AG08395 (cell line): ENCODE measurements around the gene TNFRSF14.
A peak's percentile ranks its signal among the peaks of the same experiment; 100 is the strongest.

Experiments used
- DNase-seq: peaks from one replicate; pipeline ENCODE4 v3.0.0; 2012; ENCODE audit warnings: mixed read lengths, low spot score

Gene TNFRSF14

DNA sequence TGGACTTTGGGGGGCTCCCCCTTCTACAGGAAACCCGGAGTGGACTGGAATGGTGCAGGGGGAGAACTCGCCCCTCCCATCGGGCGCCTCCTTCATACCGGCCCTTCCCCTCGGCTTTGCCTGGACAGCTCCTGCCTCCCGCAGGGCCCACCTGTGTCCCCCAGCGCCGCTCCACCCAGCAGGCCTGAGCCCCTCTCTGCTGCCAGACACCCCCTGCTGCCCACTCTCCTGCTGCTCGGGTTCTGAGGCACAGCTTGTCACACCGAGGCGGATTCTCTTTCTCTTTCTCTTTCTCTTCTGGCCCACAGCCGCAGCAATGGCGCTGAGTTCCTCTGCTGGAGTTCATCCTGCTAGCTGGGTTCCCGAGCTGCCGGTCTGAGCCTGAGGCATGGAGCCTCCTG is at the start of gene TNFRSF14:
TSS of gene TNFRSF14 (plus strand) at position 95 of the 401 bp plus-strand sequence. CDS start at position 389, 294 bp downstream.
- peak; percentile 61 for DNase-seq

GRCh38 chr1:2506901-2507565 is 49.1 kb upstream of the TNFRSF14 start:
- no peak for DNase-seq

- DNase-seq = no peak
These were observed 48.4 kb upstream of the TNFRSF14 start for GRCh38 chr1:2507744-2508155.

DNA sequence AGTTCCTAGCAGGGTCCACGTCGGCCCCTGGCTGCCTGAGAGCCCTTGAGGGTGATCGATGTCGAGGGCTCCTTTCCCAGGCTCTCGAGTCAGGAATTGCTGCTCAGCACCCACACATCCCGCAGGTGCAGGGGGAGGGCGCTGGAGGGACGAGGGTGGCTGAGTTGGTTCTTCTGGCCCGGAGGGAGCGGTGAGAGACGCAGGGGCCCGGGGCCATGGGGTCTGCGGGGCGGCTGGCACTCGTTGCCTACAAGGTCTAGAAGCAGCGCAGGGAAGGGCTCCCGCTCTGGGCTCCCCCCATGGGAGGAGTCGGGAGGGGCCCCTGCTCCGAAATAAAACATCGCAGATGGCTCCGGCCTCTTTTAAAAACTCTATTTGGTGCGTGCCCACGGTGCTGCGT is 48.0 kb upstream of the TNFRSF14 start:
- no peak for DNase-seq

DNA sequence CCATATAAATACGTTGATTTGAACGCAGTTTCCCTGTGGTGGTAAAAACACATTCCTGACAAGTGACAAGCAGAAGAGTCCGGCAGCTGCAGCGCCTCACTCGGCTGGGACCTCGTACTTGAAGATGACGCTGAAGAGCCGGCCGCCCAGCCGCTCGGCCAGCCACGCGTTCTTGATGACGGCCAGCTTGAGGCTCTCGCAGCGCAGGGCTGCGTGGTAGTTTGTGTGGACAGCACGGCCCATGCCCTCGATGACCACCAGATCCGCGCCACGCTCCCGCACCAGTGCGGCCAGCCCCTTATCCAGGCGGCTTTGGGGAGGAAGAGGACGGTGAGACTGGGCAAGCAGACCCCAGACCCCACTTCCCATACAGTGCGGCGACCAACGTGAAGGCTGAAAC is 47.4 kb upstream of the TNFRSF14 start:
- DNase-seq = no peak

- DNase-seq = no peak
These were observed 46.6 kb upstream of the TNFRSF14 start for GRCh38 chr1:2509589-2509988.

GRCh38 chr1:2510366-2511155 is 45.6 kb upstream of the TNFRSF14 start:
- no peak for DNase-seq

- no peak for DNase-seq
These were observed 43.2 kb upstream of the TNFRSF14 start for GRCh38 chr1:2512862-2513421.

GRCh38 chr1:2513939-2514652 is 42.1 kb upstream of the TNFRSF14 start:
- DNase-seq = no peak

GRCh38 chr1:2514863-2515762 is 41.1 kb upstream of the TNFRSF14 start:
- no peak for DNase-seq

GRCh38 chr1:2515763-2516080 is 40.4 kb upstream of the TNFRSF14 start:
- no peak for DNase-seq

- no peak for DNase-seq
These were observed 40.0 kb upstream of the TNFRSF14 start for GRCh38 chr1:2516124-2516523.

DNA sequence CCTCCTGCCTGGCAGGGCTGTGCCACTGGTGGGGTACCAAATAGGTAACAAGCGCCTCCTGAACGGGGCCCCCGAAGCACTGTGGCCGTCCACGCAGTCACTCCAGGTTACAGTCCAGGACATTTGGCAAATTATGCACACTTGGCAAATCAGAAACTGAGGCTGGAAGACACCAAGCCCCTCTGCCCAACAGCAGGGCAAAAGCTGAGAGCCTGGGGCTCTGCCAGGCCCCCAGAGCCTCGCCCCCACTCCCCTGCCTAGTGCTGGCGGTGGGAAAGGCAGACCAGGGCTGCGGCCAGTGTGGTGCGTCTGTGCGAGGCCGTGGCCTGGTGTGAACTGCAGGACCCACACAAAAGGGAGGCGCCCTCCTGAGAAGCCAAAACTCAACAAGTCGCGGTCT is 39.2 kb upstream of the TNFRSF14 start:
- DNase-seq = no peak

DNA sequence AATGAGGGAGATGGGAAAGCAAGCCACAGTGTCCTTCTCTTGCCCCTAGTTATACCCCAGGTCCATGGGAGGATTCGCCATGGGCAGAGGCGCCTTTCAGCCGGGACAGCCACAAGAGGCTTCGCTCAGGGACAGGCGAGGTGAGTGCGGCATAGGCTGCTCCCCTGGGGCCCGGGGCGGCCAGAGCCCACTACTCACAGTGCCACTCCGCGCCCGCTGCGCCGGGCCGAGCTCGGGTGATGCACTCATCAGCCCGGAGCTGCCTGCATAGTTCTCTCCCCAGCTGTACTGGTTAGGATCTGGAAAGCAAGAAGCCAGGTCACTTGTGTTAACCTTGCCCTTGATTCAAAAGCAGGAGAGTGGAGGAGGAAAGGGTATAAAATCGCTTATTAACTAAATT is 38.2 kb upstream of the TNFRSF14 start:
- DNase-seq = no peak

- no peak for DNase-seq
These were observed 37.6 kb upstream of the TNFRSF14 start for GRCh38 chr1:2518528-2518927.

DNA sequence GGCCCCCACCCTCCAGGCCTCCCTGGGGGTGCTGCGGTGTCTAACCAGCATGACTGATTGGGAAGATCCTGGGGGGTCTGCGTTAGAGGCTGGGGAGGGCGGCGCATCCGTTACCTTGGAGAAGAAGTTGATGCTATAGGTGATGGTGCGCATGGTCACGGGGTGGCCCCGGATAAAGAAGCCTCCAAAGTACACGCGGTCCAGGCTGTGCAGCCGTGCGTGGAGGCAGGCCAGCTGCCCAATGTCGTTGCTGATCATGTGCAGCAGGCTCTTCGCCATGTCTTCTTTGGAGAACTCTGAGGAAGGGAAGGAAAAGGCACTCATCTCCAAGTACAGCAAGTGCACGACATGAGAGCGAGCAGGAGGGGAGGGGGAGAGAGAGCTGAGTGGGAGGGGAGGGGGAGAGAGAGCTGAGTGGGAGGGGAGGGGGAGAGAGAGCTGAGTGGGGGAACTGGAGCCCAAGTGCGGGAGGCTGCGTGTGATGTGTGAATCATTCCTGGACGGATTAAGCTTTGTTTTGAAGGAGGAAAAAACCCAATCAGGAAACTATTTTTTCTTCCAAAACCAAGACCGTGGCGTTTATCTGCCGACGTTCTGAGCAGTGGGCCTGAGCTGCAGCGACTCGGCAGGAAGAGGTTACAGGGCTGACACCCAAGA is 37.0 kb upstream of the TNFRSF14 start:
- no peak for DNase-seq

DNA sequence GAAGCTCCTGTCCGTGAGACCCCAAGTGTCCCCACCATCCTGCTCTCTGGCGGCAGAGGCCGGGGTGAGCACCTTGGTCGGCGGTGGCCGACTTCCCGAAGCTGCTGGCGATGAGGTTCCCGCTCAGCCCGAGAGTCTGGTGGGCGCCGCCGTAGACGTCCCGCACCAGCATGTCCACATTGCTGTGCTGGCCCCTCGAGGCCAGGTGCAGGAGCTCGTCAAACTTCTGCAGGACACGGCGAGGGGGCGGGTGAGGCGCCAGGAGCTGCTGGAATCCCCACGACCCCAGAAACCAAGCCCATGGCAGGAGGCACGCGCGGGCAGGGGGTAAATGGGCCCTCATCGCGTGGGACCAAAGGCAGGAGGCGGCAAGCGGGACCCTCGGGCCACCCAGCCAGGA is 36.4 kb upstream of the TNFRSF14 start:
- no peak for DNase-seq

GRCh38 chr1:2520206-2520605 is 36.0 kb upstream of the TNFRSF14 start:
- no peak for DNase-seq

GRCh38 chr1:2520806-2521205 is 35.4 kb upstream of the TNFRSF14 start:
- no peak for DNase-seq

- no peak for DNase-seq
These were observed 33.9 kb upstream of the TNFRSF14 start for GRCh38 chr1:2522230-2522629.

- no peak for DNase-seq
These were observed 32.8 kb upstream of the TNFRSF14 start for GRCh38 chr1:2523191-2523890.
